Trophoblast cell (in vitro differentiated cells and primary cell): ENCODE results near the gene HOXC11.

Source experiments
- DNase-seq, 2 donors: peaks; one replicate each; pipeline ENCODE4 v3.0.0-alpha.2; 2016
- H2AFZ ChIP-seq: 2 replicates; pipeline ENCODE4 v1.6.1; 2013; ENCODE audit warnings: low read length, moderate library complexity, mild to moderate bottlenecking; ENCODE audit not compliant: insufficient read depth, poor library complexity
- H2AK5ac ChIP-seq: 2 replicates; pipeline ENCODE4 v1.6.1; 2013; ENCODE audit warnings: mild to moderate bottlenecking, low read length
- H2BK120ac ChIP-seq: 2 replicates; pipeline ENCODE4 v1.6.1; 2013; ENCODE audit warnings: low read length, mild to moderate bottlenecking, moderate library complexity; ENCODE audit not compliant: insufficient read depth, poor library complexity
- H2BK12ac ChIP-seq: 2 replicates; pipeline ENCODE4 v1.6.1; 2013; ENCODE audit warnings: mild to moderate bottlenecking, low read length, moderate library complexity
- H2BK5ac ChIP-seq: 2 replicates; pipeline ENCODE4 v1.6.1; 2013; ENCODE audit warnings: low read length, low read depth, moderate library complexity, mild to moderate bottlenecking; ENCODE audit not compliant: poor library complexity
- H3K14ac ChIP-seq: 2 replicates; pipeline ENCODE4 v1.6.1; 2013; ENCODE audit warnings: mild to moderate bottlenecking, low read length
- H3K18ac ChIP-seq: 2 replicates; pipeline ENCODE4 v1.6.1; 2013; ENCODE audit warnings: mild to moderate bottlenecking, low read length
- H3K23ac ChIP-seq: 2 replicates; pipeline ENCODE4 v1.6.1; 2013; ENCODE audit warnings: low read length
- H3K27ac ChIP-seq: 2 replicates; pipeline ENCODE4 v1.5.1; 2013; ENCODE audit warnings: low read depth, mild to moderate bottlenecking, inconsistent platforms, low read length, moderate library complexity
- H3K27me3 ChIP-seq: 2 replicates; pipeline ENCODE4 v1.6.1; 2013; ENCODE audit warnings: inconsistent platforms, mild to moderate bottlenecking, low read length, moderate library complexity; ENCODE audit not compliant: insufficient read depth
- H3K36me3 ChIP-seq, 2 experiments: 1 replicate in 1 of 2; 2 replicates in 1 of 2; pipeline ENCODE4 v1.6.1; 2013; ENCODE audit warnings: low read length in 2 of 2, mild to moderate bottlenecking in 2 of 2, moderate library complexity in 1 of 2; ENCODE audit not compliant: insufficient read depth in 2 of 2, control insufficient read depth in 1 of 2
- H3K4ac ChIP-seq: 2 replicates; pipeline ENCODE4 v1.6.1; 2013; ENCODE audit warnings: low read depth, mild to moderate bottlenecking, low read length, moderate library complexity
- H3K4me1 ChIP-seq, 2 experiments: 1 replicate in 1 of 2; 2 replicates in 1 of 2; pipeline ENCODE4 v1.6.1; 2013; ENCODE audit warnings: low read length in 2 of 2, mild to moderate bottlenecking in 2 of 2, moderate library complexity in 1 of 2; ENCODE audit not compliant: insufficient read depth in 2 of 2, control insufficient read depth in 1 of 2
- H3K4me2 ChIP-seq: 2 replicates; pipeline ENCODE4 v1.6.1; 2013; ENCODE audit warnings: inconsistent platforms, mild to moderate bottlenecking, low read length, moderate library complexity
- H3K4me3 ChIP-seq: 2 replicates; pipeline ENCODE4 v1.5.1; 2013; ENCODE audit warnings: mild to moderate bottlenecking, low read depth, low read length, inconsistent platforms
- H3K79me1 ChIP-seq: one replicate; pipeline ENCODE4 v1.6.1; 2013; ENCODE audit warnings: low read length
- H3K79me2 ChIP-seq: 2 replicates; pipeline ENCODE4 v1.6.1; 2013; ENCODE audit warnings: low read length, mild to moderate bottlenecking; ENCODE audit not compliant: control insufficient read depth, insufficient read depth, poor library complexity
- H3K9ac ChIP-seq: 2 replicates; pipeline ENCODE4 v1.6.1; 2013; ENCODE audit warnings: mild to moderate bottlenecking, low read length
- H3K9me3 ChIP-seq: 2 replicates; pipeline ENCODE4 v1.6.1; 2013; ENCODE audit warnings: low read depth, mild to moderate bottlenecking, control low read depth, inconsistent platforms, low read length; ENCODE audit not compliant: insufficient read depth
- H4K12ac ChIP-seq: 2 replicates; pipeline ENCODE4 v1.6.1; 2013; ENCODE audit warnings: low read depth, mild to moderate bottlenecking, low read length, moderate library complexity
- H4K8ac ChIP-seq: 2 replicates; pipeline ENCODE4 v1.6.1; 2013; ENCODE audit warnings: low read depth, mild to moderate bottlenecking, low read length, moderate library complexity
- H4K91ac ChIP-seq: one replicate; pipeline ENCODE4 v1.6.1; 2013; ENCODE audit warnings: low read depth, mild to moderate bottlenecking, low read length, moderate library complexity
- WGBS: extraction: QIAGEN DNeasy Blood & Tissue Kit; methylation state at CpG from one replicate; pipeline ENCODE4 v1.1.7; 2013; ENCODE audit warnings: missing lambda C conversion rate; ENCODE audit not compliant: insufficient read length, insufficient coverage; ENCODE audit errors: extremely low coverage; 5-methylcytosine and 5-hydroxymethylcytosine counted together

HOXC11 gene

DNA sequence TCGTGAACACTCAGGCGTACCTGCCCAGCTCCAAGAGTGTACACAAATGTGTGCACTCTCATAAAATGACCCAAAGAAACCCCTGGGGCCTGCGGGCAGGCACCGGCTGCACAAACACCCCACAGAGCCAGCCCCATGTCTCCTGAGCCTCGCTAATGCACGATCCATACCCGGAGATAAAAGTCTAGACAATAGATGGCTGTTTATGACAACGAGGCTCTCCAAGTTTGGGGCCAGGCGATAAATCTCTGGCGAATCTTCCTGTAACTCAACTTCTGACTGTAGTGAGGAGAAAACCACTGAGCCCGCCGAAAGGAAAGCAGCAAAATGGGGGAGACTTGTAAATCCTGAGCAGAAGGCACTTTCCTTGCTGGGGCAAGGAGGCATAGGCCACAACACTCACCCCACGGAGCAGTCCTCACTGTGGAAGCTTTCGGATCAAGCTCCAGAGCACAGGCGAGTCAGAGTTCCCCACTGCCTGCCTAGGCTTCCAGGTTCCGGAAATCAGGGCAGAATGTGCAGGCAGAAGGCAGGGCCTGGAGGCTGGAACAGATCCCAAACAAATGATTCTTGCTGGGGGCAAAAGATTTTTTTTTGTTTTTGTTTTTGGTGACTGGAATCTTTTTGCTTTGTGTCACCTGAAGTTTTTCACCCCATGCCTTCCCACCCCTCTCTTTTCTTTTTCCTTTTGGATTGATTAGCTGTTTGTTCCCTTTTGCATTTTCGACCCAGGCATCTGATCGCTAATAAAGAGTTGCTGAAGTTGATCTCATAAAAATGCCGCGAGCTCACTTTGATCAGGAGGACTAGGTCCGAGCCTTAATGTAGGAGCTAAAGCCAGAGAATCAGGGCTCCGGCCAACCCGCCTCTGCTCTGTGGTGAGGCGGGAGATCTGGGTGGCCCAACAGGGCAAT, 4.5 kb upstream of the HOXC11 start:
- no peak overlapping the region for H3K23ac ChIP-seq
- H2BK5ac ChIP-seq = no peak overlapping the region
- H3K79me2 ChIP-seq = no peaks in the 10 kb centered on the region
- H3K9ac ChIP-seq = no peak overlapping the region
- H3K4me1 ChIP-seq = peaks cover 2 to 5% of the 10 kb centered on the region in 2 experiments
- no peak overlapping the region for H3K18ac ChIP-seq
- no peak overlapping the region for H2BK120ac ChIP-seq
- H3K36me3 ChIP-seq = no peaks in the 10 kb centered on the region
- H3K27me3 ChIP-seq = peaks cover 86% of the 10 kb centered on the region
- H3K4ac ChIP-seq = no peak overlapping the region
- no peak for DNase-seq
- no peak overlapping the region for H4K12ac ChIP-seq
- no peak overlapping the region for H4K91ac ChIP-seq
- H4K8ac ChIP-seq = no peak overlapping the region
- peak overlapping the region; percentile 9 for H3K14ac ChIP-seq
- H3K4me3 ChIP-seq = no peak overlapping the region
- peaks cover 8% of the 10 kb centered on the region for H3K9me3 ChIP-seq
- peaks cover 10% of the 10 kb centered on the region for H3K79me1 ChIP-seq
- WGBS = no CpG with 5 or more reads among the region's 24 CpGs
- no peak overlapping the region for H2AK5ac ChIP-seq
- H2BK12ac ChIP-seq = no peak overlapping the region
- H3K4me2 ChIP-seq = peak overlapping the region; percentile 19
- no peak overlapping the region for H2AFZ ChIP-seq
- H3K27ac ChIP-seq = no peak overlapping the region

DNA sequence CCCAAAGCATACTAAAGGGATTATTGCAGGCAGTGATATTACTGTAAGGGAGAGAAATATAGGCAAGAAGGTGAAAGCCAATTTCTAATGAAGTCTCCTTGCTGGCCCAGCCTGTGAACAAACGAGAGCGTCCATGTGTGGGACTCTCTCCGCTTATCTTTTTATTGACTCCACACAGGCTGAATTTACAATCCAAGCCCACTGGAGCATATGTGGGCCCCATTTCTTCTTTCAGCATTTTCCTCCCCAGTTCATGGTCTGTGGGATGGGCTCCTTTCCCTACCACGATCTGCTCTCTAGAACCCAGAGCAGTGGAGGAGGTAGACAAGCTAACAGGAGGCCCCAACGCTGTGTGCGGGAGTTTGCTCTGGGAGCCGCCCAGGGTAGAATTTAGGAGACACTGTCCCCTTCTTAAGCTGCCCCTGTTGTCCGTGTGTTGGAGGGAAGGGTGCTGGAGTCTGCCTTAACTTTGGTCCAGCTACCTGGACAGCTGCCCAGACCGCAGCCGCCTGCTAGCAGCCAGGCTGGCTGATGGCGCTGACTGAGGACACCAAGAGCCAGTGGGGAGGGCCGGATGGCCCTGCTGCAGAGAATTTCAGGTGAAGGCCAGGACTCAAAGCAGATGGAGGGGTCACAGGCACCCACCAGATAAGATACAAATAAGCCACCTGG, 3.2 kb upstream of the HOXC11 start:
- WGBS = no CpG with 5 or more reads among the region's 12 CpGs
- H4K12ac ChIP-seq = no peak overlapping the region
- no peak overlapping the region for H3K4me2 ChIP-seq
- H4K91ac ChIP-seq = no peak overlapping the region
- no peak overlapping the region for H3K4me3 ChIP-seq
- H3K79me1 ChIP-seq = peaks cover 8% of the 10 kb centered on the region
- no peak overlapping the region for H3K18ac ChIP-seq
- peaks cover 2 to 7% of the 10 kb centered on the region in 2 experiments for H3K4me1 ChIP-seq
- no peak for DNase-seq
- no peak overlapping the region for H3K14ac ChIP-seq
- H2BK12ac ChIP-seq = no peak overlapping the region
- no peak overlapping the region for H2AFZ ChIP-seq
- H2BK5ac ChIP-seq = no peak overlapping the region
- no peak overlapping the region for H2BK120ac ChIP-seq
- no peaks in the 10 kb centered on the region for H3K79me2 ChIP-seq
- peaks cover 12% of the 10 kb centered on the region for H3K9me3 ChIP-seq
- H3K36me3 ChIP-seq = no peaks in the 10 kb centered on the region
- H3K27ac ChIP-seq = no peak overlapping the region
- no peak overlapping the region for H3K9ac ChIP-seq
- H3K4ac ChIP-seq = no peak overlapping the region
- H3K23ac ChIP-seq = no peak overlapping the region
- H3K27me3 ChIP-seq = peaks cover 93% of the 10 kb centered on the region
- no peak overlapping the region for H4K8ac ChIP-seq
- H2AK5ac ChIP-seq = no peak overlapping the region

DNA sequence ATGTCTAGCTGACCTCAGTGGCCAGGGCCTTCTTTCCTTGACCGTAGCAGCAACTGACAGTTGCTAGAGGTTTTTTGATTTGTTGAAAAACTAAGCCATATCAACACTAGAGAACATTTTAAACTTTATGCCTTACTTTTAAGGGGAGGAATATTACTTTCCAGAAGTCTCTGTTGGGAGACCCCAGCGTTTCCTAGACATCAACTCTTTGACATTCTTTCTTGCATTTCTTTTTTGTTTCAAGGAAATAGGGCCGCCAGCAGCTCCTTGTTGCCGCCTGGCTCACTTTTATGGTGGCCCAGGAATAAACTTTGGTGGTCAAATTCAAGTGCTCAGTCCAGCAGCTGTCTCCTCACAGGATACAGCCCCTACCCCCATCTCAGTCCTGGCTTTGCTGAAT, 2.5 kb upstream of the HOXC11 start:
- no peaks in the 10 kb centered on the region for H3K79me2 ChIP-seq
- H3K36me3 ChIP-seq = no peaks in the 10 kb centered on the region
- H3K4me1 ChIP-seq = peaks cover 0 to 7% of the 10 kb centered on the region in 2 experiments
- no peak overlapping the region for H2BK120ac ChIP-seq
- H3K14ac ChIP-seq = no peak overlapping the region
- no peak overlapping the region for H3K4me2 ChIP-seq
- H3K4ac ChIP-seq = no peak overlapping the region
- H3K27ac ChIP-seq = no peak overlapping the region
- H4K8ac ChIP-seq = no peak overlapping the region
- no peak overlapping the region for H2BK5ac ChIP-seq
- peaks cover 13% of the 10 kb centered on the region for H3K9me3 ChIP-seq
- no peak for DNase-seq
- no CpG with 5 or more reads among the region's 4 CpGs for WGBS
- no peak overlapping the region for H2BK12ac ChIP-seq
- no peak overlapping the region for H3K9ac ChIP-seq
- H3K23ac ChIP-seq = no peak overlapping the region
- H2AK5ac ChIP-seq = no peak overlapping the region
- no peak overlapping the region for H4K12ac ChIP-seq
- H3K4me3 ChIP-seq = no peak overlapping the region
- H3K79me1 ChIP-seq = peaks cover 4% of the 10 kb centered on the region
- no peak overlapping the region for H4K91ac ChIP-seq
- H3K27me3 ChIP-seq = peaks cover 91% of the 10 kb centered on the region
- H3K18ac ChIP-seq = no peak overlapping the region
- no peak overlapping the region for H2AFZ ChIP-seq

DNA sequence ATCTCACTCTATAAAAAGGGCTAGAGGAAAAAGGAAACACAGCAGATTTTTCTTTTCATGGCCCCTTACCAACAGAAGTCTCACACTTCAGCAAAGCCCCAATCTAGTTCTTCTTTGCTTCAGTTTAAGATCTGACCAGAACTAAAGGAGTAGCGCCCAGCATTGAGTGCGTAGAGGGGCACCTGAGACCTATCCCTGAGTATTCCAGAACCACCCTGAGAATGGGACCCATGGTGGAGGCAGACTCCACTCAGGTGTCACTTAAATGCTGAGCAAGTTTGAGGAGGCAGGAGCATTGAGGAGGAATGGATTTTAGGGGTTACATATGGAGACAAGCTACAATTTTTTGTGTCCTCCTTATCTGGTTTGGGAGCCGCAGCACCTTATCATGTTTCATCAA, 1.8 kb upstream of the HOXC11 start:
- DNase-seq = no peak
- H2AFZ ChIP-seq = no peak overlapping the region

More for the DNA sequence above, 1.8 kb upstream of the HOXC11 start:
- H4K91ac ChIP-seq = no peak overlapping the region
- no peak overlapping the region for H3K23ac ChIP-seq
- H2BK120ac ChIP-seq = no peak overlapping the region
- no peaks in the 10 kb centered on the region for H3K79me2 ChIP-seq
- H3K4me2 ChIP-seq = no peak overlapping the region
- no peak overlapping the region for H3K9ac ChIP-seq
- H4K12ac ChIP-seq = no peak overlapping the region
- H3K27ac ChIP-seq = no peak overlapping the region
- no peak overlapping the region for H3K18ac ChIP-seq
- no peak overlapping the region for H4K8ac ChIP-seq
- WGBS = no CpG with 5 or more reads among the region's 3 CpGs
- no peak overlapping the region for H2BK5ac ChIP-seq
- no peak overlapping the region for H3K4me3 ChIP-seq
- peaks cover 15% of the 10 kb centered on the region for H3K9me3 ChIP-seq
- H3K4me1 ChIP-seq = peaks cover 0 to 7% of the 10 kb centered on the region in 2 experiments
- H3K79me1 ChIP-seq = peaks cover 4% of the 10 kb centered on the region
- H3K14ac ChIP-seq = no peak overlapping the region
- H3K27me3 ChIP-seq = peaks cover 92% of the 10 kb centered on the region
- H3K4ac ChIP-seq = no peak overlapping the region
- H2BK12ac ChIP-seq = no peak overlapping the region
- H3K36me3 ChIP-seq = no peaks in the 10 kb centered on the region
- no peak overlapping the region for H2AK5ac ChIP-seq
